GM18526 (cell line): Measurements from ENCODE around the gene COLEC12.

Source experiments
- POLR2A ChIP-seq: IDR thresholded peaks from 3 replicates; pipeline ENCODE4 v1.6.1; 2011; ENCODE audit not compliant: insufficient read length; ENCODE audit errors: extremely low read depth

COLEC12 gene

DNA sequence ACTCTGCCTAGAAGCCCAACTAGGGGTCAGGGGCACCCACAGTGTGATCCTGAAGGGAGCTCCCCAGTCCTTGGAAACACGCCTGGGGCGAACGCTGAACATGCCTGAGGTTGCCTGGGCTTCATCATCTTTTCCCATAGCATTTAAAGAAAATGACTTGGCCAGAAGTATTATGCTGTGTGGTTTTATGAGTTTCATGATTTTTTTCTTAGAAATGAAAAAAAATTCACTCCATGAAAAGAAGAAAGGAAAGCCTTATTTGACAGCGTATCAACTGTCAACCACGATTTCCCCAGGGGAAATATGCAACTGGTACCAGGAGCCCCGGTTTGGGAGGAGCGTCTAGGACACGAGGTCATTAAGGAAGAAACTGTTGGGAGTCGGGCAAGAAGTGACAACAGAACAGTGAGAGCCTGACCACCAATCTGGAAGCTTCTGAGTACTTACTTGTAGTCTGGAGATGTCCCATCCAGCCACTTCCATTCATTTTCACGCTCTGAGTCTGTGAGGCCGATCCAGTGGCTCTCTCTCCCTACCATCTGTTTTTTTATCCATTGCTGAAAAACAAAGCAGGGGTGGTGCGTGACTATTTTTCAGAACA lies 169.2 kb downstream of the COLEC12 start:
- TF ChIP-seq POLR2A, result no peak

- TF ChIP-seq POLR2A, result no peak
Measured at GRCh38 chr18:328928-329327, 171.6 kb downstream of the COLEC12 start.

- no peak for TF ChIP-seq POLR2A
Measured at GRCh38 chr18:326846-327245, 173.7 kb downstream of the COLEC12 start.

DNA sequence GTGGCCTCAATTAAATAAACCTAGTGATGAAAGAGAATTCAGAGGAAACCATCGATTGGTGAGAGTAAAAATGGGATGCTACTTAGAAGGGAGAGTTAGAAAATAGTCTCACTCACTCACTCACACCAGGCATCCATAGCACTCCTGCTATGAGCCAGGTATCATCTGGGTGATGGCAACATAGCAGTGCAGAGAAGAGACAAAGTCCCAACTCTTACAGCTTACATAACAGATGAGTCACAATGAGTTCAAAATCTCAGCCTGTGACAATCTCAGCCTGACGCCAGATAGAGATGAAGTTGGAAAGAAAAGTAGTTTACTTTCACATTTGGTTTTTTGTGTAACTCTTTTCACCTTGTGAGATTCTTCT lies 177.3 kb downstream of the COLEC12 start:
- TF ChIP-seq POLR2A, result no peak

GRCh38 chr18:321865-322467 lies 178.5 kb downstream of the COLEC12 start:
- TF ChIP-seq POLR2A, result no peak

- no peak for TF ChIP-seq POLR2A
Measured at GRCh38 chr18:320155-320554, 180.3 kb downstream of the COLEC12 start.

DNA sequence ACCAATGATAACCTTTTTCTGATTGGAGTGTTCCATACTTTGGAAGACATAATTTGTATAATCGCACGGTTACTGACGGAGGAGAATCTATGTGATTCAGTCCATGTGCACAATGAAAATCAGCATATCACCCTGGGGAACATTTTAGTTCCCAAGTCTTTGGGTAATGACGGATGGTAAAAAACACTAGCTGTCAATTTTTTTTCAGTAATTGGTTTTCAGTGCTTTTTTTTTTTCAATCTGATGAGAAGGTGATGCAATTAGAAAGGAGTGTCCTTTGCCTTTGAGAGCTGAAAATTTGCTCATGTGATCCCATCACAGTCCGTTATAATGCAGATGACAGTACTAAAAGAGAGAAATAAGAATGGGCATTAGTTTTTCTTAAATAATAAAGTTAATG lies 180.8 kb downstream of the COLEC12 start:
- TF ChIP-seq POLR2A, result no peak

- no peak for TF ChIP-seq POLR2A
Measured at GRCh38 chr18:318791-319291, 181.7 kb downstream of the COLEC12 start.

DNA sequence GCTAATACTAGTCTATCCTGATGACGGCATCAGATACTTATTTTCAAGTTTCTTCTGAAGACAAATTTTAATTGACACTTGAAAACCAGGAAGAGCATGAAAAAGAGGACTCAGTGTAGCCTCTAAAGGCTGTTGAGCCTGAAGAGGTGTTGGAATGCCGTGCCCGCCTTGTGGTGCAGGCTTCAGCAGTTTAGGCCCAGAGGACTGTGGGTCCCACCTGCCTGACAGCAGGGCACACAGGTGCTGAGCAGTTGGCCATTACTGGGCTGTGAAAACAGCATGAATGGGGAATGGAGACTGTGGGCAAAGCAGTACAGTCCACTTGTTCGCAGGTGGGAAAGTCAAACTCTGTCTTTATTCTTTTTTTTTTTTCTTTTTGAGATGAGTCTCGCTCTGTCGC lies 182.9 kb downstream of the COLEC12 start:
- no peak for TF ChIP-seq POLR2A

GRCh38 chr18:316393-316792 lies 184.1 kb downstream of the COLEC12 start:
- TF ChIP-seq POLR2A, result no peak

GRCh38 chr18:313931-314330 lies 186.6 kb downstream of the COLEC12 start:
- no peak for TF ChIP-seq POLR2A

DNA sequence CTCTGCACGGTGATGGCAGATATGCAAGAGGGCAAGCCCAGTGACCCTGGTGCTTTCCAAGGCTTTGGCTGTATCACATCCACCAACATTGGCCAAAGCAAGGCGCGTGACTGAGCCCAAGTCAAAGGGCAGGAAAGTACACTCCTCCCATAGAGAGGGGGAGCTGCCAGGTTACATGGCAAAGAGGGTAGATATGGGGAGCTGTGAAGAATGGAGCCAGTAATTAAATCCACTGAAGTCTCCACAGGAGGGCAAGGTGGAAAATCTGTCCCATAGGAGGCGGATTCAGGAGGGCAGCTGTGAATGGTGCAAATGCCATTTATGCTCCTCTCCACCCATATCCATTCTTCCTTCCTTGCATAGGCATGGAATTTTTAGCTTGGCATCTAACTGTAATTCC lies 188.1 kb downstream of the COLEC12 start:
- no peak for TF ChIP-seq POLR2A

DNA sequence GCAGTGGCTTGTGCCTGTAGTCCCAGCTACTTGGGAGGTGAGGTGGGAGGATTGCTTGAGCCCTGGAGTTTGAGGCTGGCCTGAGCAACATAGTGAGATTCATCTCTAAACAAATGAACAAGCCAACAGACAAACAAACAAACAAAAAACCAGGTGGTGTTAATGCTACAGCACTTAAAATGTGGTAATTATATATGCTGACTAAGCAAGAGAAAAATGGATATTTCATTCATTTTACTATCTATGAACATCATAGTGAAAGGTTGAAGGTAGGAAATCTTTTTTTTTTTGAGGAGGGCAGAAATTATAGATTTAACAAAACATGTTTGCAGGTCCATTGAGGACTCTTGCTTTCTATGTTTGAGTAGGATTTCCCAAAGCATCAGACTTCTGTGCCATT lies 190.5 kb downstream of the COLEC12 start:
- TF ChIP-seq POLR2A, result no peak

DNA sequence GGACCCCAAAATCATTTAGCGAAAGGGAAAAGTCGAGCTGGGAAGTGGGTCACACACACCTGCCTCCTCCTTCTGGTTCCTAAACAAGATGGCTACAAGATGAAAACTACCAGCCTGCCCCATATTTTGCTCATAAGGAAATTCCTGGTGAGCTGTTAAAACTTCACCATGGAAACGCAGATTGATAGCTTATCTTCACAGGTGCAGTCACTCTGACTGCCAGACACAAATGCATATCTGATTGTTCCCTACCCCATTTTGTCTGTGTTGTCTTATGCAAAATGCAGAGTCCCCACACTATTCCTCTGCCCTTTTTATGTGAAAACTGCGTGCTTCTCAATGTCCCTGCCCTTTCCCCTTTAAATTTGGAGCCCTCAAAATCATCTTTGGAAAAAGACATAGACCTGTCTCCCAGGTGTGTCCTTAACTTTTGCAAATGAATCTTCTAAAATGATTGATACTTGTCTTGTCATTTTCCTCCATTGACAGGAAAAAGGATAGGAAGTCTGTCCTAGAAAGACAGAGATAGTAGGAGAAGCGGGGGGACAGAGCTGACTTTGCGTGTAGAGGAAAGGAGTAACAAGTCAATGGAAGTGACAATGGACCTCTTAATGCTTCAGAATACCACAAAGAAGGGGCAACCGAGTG lies 193.8 kb downstream of the COLEC12 start:
- no peak for TF ChIP-seq POLR2A

DNA sequence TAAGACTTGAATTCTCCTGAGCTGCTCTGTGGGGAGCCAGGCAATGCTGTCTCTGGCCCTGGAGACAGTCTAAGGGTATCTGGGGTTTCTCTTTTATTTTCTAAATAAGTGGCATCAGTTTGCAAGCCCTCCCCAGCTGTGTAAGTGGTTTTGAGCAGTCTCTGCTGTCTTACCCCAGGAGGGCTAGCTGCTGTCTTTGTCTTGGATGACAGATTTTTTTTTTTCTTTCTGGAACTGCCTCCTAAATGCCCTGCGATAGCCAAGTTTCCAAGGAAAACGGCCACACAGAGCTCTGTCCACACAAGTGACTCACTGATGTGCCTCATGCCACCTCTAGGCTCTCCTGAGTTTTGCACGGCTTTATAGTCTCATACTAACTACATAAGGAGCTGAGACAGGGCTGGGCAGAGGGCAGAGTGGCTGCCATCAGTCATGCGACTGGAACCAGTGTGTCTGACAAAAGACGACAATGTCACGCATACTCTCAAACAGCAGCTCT lies 195.4 kb downstream of the COLEC12 start:
- TF ChIP-seq POLR2A, result no peak

DNA sequence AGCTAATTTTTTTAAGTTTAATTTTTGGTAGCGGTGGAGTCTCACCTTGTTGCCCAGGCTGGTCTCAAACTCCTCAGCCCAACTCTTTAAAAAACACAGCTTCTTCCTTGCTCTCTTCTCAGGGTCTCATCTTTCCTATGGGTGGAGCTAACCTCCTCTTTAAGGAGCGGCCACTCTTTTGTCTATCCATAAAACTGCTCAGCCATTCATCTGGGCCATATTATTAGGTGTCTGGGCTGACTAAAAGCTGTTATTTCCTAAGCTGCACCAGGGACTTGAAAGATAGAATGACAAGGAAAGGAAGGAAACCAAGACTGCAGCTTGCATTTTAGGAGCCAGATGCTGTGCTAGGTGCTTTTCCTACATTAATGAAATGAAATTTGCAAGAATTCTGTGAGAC lies 196.9 kb downstream of the COLEC12 start:
- no peak for TF ChIP-seq POLR2A
